Erythroblast (primary cell): ENCODE data around the gene UNC13B.

Experiments
- DNase-seq, 2 experiments: peaks; one replicate each; lab custom pipeline; 2025; lab: John Stamatoyannopoulos, UW
- GATA1 ChIP-seq: IDR thresholded peaks from 2 replicates; pipeline ENCODE4 v1.6.1; 2011; ENCODE audit warnings: low read depth, mild to moderate bottlenecking, control low read depth, low read length, moderate library complexity
- POLR2A ChIP-seq: IDR thresholded peaks from 2 replicates; pipeline ENCODE4 v1.6.1; 2011; ENCODE audit warnings: mild to moderate bottlenecking, low read length

The UNC13B gene

DNA sequence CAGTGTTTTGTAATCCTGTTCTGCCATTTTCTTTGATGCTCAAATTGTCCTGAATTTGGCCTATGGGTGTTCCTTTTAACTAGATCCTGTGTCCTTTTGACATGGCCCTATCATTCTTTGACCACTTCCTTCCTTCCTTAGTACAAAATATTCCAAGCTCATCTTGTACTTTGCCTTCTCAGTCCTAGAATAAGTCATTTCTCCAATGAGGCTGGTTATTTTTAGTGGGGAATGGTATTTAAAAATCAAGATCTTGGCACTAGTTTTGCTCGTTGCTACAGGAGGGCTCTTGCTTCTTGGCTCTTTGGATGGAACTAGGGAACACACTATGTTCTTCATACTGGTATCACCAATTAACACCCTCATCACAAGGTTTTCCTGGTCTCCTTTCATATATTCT lies 108.1 kb downstream of the UNC13B start:
- no peak for DNase-seq
- no peak for TF ChIP-seq GATA1
- no peak for TF ChIP-seq POLR2A

DNA sequence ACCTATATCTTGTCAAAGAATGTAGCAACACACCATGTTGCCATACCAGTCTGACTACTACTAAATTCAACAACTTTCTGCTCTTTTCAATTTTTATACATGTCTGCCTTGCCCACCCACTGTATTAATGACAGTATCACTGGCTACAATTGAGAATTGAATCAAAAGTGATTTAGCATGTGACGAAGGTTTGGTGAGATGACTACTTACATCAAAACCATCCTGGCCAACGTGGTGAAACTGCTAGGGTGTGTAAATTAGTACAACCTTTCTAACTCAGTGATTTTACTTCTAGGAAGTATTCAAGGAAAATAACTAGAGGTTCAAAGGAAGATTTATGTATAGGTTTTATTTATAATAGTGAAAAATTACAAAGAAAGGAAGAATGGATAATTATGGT lies 109.8 kb downstream of the UNC13B start:
- TF ChIP-seq POLR2A (no peak), GATA1 (no peak)
- DNase-seq, result no peak

DNA sequence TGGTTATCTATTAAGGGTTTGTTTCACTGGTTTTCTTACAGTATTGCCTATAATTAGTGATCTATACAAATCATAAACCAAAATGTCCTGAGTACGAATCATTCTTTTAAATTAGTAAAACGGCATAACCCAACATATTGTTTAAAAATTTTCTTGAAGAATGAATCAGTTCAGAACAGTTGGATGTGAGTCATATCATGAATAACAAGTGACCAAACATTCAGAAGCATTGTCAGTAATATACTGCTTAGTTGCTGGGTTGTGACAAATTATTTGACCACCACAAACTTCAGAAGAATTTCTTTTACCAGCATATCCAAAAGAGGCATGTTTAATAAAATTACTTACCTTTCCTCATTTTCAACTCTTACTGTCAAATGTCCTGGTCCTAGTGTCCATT lies 111.2 kb downstream of the UNC13B start:
- no peak for TF ChIP-seq POLR2A
- TF ChIP-seq GATA1, result no peak
- no peak for DNase-seq

GRCh38 chr9:35273591-35273990 lies 111.8 kb downstream of the UNC13B start:
- no peak for TF ChIP-seq POLR2A
- no peak for TF ChIP-seq GATA1
- no peak for DNase-seq

- DNase-seq, result peak; percentile 20
- no peak for TF ChIP-seq POLR2A
- TF ChIP-seq GATA1, result no peak
Measured at GRCh38 chr9:35274993-35275392, 113.2 kb downstream of the UNC13B start.

DNA sequence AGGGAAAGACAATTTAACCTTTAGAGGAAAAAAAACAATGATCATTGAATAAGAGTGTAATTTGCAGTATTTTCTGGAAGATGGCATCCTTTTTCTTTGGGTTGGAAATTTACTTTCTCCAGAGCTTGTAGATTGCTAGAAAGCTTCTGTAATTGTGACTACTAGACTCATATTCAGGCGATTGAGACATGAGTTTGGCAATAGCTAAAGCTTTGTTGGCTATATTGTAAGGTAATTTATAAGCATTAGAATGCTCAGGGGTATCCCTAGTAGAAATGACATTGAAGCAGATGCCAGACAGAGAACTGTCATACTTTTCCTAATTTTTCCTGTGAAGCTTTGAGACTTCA lies 115.3 kb downstream of the UNC13B start:
- TF ChIP-seq GATA1 (no peak), POLR2A (no peak)
- no peak for DNase-seq

DNA sequence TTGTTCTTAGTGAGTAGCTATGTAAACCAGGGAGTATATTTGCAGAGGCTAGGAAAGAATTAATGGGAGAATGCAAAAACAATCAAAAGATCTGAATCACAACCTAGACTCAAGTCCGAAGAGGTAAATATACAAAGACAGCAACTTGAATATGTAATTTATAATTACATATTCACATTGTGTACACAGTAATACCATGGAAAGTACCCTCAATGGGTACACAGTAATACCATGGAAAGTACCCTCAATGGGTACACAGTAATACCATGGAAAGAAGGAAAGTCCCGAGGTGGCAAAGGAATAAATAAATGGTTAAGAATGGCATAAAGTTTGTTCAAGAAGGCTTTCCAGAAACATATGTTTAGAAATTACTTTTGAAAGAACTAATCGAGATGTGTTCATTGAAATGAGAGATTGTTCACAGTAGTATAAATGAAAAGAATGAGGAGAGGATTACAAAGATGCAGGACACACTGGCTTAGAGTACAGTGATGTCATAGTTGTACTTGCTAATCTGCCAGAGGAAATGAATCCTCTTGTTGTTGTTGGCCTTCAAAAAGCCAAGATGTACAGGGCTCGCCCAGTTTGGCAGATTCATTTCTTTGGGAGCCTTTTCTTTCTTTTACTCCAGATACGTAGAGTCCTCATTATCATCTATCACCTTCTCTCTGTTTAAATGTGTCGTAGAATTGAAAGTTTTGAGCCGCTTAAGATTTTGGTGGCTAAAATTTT lies 116.0 kb downstream of the UNC13B start:
- no peak for TF ChIP-seq GATA1
- no peak for TF ChIP-seq POLR2A
- DNase-seq, result no peak

GRCh38 chr9:35279946-35280345 lies 118.1 kb downstream of the UNC13B start:
- no peak for TF ChIP-seq GATA1
- no peak for TF ChIP-seq POLR2A
- peak in 1 of 2 experiments; percentile 4 for DNase-seq

DNA sequence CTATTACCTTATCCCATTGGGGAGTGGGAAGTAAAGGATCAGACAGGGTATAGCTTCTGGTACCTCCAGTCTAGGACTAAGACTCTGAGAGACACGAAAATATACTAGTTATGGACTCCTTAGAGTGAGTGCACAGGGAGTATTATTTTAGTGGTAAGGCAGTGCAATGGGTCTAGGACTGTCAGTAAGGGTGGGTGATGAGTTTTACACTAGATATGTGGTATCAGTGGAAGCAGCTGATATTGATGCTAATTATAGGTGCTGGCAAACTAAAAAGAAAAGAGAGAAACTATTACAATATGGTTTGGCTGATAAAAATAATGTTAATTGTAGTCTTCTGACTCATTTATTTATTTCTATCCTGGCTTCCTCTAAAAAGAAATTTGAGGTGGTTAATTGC lies 118.6 kb downstream of the UNC13B start:
- DNase-seq, result peak; percentile 46 to 80
- TF ChIP-seq POLR2A (no peak), GATA1 (no peak)

DNA sequence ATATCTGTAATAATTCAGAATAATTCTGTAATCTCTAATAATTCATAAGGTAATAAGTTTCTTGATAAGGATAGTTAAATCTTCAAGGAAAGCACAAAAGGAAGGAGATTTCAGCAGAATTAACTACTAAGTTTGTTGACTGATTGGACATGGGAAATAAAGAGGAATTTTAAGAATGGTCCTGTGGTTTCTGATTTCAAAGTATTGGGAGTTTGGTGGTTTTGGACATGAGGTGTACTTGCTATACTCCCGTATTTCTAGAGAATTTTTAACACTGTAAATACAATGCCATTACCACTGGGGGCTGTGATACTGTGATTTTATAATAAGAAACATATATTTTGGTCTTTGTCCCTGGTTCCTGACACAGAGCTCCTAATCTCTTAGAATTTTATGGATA lies 123.9 kb downstream of the UNC13B start:
- no peak for TF ChIP-seq GATA1
- no peak for TF ChIP-seq POLR2A

GRCh38 chr9:35286381-35286780 lies 124.6 kb downstream of the UNC13B start:
- DNase-seq, result no peak
- TF ChIP-seq POLR2A (no peak), GATA1 (no peak)

More for the DNA sequence above, 123.9 kb downstream of the UNC13B start:
- no peak for DNase-seq

DNA sequence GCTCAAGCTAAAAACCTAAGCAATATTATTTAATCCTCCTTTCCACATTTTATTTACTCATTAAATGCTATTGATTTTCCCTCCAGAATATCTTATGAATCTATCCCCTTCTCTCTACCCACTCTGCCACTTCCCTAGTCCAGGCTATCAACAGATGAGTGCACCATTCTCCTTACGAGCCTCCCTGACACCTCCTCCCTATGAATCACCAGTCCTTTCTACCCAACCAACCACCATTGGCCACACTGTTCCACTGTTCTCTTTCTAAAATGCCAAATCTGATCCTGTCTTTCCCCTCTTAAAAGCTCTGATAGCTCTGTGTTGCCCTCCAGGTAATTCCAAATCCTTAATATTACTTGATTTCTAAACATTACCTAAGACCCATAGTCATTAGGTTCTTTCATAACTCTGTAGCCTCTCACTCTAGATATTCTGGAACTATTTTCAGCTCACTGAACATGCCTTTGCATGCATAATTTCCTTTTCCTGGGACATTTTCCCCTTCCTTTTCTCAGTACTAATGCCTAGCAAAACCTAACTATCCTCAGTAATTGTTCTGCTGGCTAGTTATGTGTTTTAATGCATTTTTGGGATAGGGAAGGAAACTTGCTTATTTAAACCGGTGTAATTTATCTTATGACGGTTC lies 126.3 kb downstream of the UNC13B start:
- TF ChIP-seq GATA1 (no peak), POLR2A (no peak)
- DNase-seq, result no peak

- TF ChIP-seq GATA1, result no peak
- no peak for TF ChIP-seq POLR2A
- no peak for DNase-seq
Measured at GRCh38 chr9:35288778-35289177, 127.0 kb downstream of the UNC13B start.

GRCh38 chr9:35293376-35293964 lies 131.7 kb downstream of the UNC13B start:
- no peak for DNase-seq
- TF ChIP-seq POLR2A (no peak), GATA1 (no peak)

GRCh38 chr9:35294066-35294465 lies 132.3 kb downstream of the UNC13B start:
- DNase-seq, result peak; percentile 11 to 72
- no peak for TF ChIP-seq POLR2A
- TF ChIP-seq GATA1, result no peak
